ENCODE results near the gene E2F3.

DNA sequence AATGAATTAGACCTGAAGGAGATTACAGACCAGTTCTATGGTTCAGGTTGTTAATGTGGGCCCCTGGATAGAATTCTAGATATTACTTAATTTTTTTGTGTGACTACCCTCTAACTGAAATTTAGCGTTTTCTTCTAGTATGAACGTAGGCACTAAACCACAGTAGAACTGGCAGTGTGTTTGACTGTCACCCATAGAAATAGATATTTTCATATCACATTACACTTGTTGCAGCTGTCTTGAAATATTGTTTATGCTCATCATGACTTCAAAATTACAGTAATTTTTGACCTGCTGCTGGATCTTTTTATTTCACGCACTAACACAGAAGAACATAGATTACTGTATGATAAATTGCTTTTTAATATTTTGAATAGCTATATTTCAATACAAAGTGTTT is 31.6 kb downstream of the E2F3 start:
- no peak for TF ChIP-seq ZNF70 (CRISPR knock-in tag; IDR thresholded peaks at IDR 0.05)
- no peak for TF ChIP-seq ZC3H10 (CRISPR knock-in tag; IDR thresholded peaks at IDR 0.05)
- TF ChIP-seq PPARA (CRISPR knock-in tag; IDR thresholded peaks at IDR 0.05; ENCODE audit: borderline replicate concordance): no peak
- TF ChIP-seq, protein P1, sequence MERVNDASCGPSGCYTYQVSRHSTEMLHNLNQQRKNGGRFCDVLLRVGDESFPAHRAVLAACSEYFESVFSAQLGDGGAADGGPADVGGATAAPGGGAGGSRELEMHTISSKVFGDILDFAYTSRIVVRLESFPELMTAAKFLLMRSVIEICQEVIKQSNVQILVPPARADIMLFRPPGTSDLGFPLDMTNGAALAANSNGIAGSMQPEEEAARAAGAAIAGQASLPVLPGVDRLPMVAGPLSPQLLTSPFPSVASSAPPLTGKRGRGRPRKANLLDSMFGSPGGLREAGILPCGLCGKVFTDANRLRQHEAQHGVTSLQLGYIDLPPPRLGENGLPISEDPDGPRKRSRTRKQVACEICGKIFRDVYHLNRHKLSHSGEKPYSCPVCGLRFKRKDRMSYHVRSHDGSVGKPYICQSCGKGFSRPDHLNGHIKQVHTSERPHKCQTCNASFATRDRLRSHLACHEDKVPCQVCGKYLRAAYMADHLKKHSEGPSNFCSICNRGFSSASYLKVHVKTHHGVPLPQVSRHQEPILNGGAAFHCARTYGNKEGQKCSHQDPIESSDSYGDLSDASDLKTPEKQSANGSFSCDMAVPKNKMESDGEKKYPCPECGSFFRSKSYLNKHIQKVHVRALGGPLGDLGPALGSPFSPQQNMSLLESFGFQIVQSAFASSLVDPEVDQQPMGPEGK (CRISPR knock-in tag; IDR thresholded peaks at IDR 0.05; ENCODE audit: borderline replicate concordance): no peak
- no peak for TF ChIP-seq ZFP3 (CRISPR knock-in tag; IDR thresholded peaks at IDR 0.05)
- no peak for TF ChIP-seq TCF4 (CRISPR knock-in tag; IDR thresholded peaks at IDR 0.05; ENCODE audit: borderline replicate concordance)
- TF ChIP-seq, protein P2, sequence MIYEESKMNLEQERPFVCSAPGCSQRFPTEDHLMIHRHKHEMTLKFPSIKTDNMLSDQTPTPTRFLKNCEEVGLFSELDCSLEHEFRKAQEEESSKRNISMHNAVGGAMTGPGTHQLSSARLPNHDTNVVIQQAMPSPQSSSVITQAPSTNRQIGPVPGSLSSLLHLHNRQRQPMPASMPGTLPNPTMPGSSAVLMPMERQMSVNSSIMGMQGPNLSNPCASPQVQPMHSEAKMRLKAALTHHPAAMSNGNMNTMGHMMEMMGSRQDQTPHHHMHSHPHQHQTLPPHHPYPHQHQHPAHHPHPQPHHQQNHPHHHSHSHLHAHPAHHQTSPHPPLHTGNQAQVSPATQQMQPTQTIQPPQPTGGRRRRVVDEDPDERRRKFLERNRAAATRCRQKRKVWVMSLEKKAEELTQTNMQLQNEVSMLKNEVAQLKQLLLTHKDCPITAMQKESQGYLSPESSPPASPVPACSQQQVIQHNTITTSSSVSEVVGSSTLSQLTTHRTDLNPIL (CRISPR knock-in tag; IDR thresholded peaks at IDR 0.05; ENCODE audit: low read depth): no peak
- no peak for TF ChIP-seq ZNF8 (CRISPR knock-in tag; IDR thresholded peaks at IDR 0.05)
- TF ChIP-seq ZNF565 (CRISPR knock-in tag; conservative IDR thresholded peaks at IDR 0.05; ENCODE audit: low read depth): no peak
- no peak for TF ChIP-seq CSDC2 (CRISPR knock-in tag; IDR thresholded peaks at IDR 0.05)
- no peak for TF ChIP-seq OSR1 (CRISPR knock-in tag; IDR thresholded peaks at IDR 0.05)
